OCI-LY1 (cell line): ENCODE measurements around the gene EFEMP1.

Experiments used
- H2AFZ ChIP-seq: fragments of 200-600 bp; sonication (generic), shearing (Covaris generic); 2 replicates; pipeline ENCODE4 v1.6.0; 2014; ENCODE audit warnings: antibody characterized with exemption, mild to moderate bottlenecking, low read length
- H3F3A ChIP-seq: fragments of 200-600 bp; sonication (generic), shearing (Covaris generic); 2 replicates; pipeline ENCODE4 v1.6.0; 2014; ENCODE audit warnings: mild to moderate bottlenecking, antibody characterized with exemption, low read length, moderate library complexity; ENCODE audit not compliant: insufficient read depth
- H3K27ac ChIP-seq: fragments of 200-600 bp; sonication (generic); 2 replicates; pipeline ENCODE4 v1.5.1; 2014; ENCODE audit warnings: low read length, mixed run types, mild to moderate bottlenecking, low read depth; ENCODE audit not compliant: poor library complexity, severe bottlenecking
- H3K27me3 ChIP-seq: fragments of 200-600 bp; sonication (generic); 2 replicates; pipeline ENCODE4 v1.6.0; 2014; ENCODE audit warnings: antibody characterized with exemption, mild to moderate bottlenecking, low read length, moderate library complexity; ENCODE audit not compliant: insufficient read depth
- H3K36me3 ChIP-seq: fragments of 200-600 bp; sonication (generic); 2 replicates; pipeline ENCODE4 v1.6.1; 2014; ENCODE audit warnings: mild to moderate bottlenecking, antibody characterized with exemption, low read length, moderate library complexity, mixed read lengths; ENCODE audit not compliant: insufficient read depth
- H3K4me1 ChIP-seq: fragments of 200-600 bp; sonication (generic); 2 replicates; pipeline ENCODE4 v1.5.1; 2014; ENCODE audit warnings: mild to moderate bottlenecking, low read length, moderate library complexity; ENCODE audit not compliant: insufficient read depth, severe bottlenecking
- H3K4me2 ChIP-seq: fragments of 200-600 bp; sonication (generic), shearing (Covaris generic); 2 replicates; pipeline ENCODE4 v1.6.1; 2014; ENCODE audit warnings: low read length
- H3K4me3 ChIP-seq: fragments of 200-600 bp; sonication (generic); 2 replicates; pipeline ENCODE4 v1.5.1; 2014; ENCODE audit warnings: low read length, low read depth, mild to moderate bottlenecking, mixed read lengths; ENCODE audit not compliant: poor library complexity, severe bottlenecking
- H3K79me2 ChIP-seq: fragments of 200-600 bp; shearing (Covaris generic); 2 replicates; pipeline ENCODE4 v1.6.1; 2016; ENCODE audit warnings: mixed run types, low read length, mixed read lengths; ENCODE audit not compliant: insufficient read depth
- H3K9ac ChIP-seq: fragments of 200-600 bp; sonication (generic), shearing (Covaris generic); 2 replicates; pipeline ENCODE4 v1.6.1; 2014; ENCODE audit warnings: mild to moderate bottlenecking, low read length, mixed read lengths
- H3K9me2 ChIP-seq: fragments of 200-600 bp; sonication (generic), shearing (Covaris generic); 2 replicates; pipeline ENCODE4 v1.6.1; 2014; ENCODE audit warnings: low read depth, mild to moderate bottlenecking, low read length, mixed read lengths
- H3K9me3 ChIP-seq: fragments of 200-600 bp; shearing (Covaris generic); 2 replicates; pipeline ENCODE4 v1.6.1; 2014; ENCODE audit warnings: low read length, mixed read lengths
- H4K20me1 ChIP-seq: fragments of 200-600 bp; sonication (generic), shearing (Covaris generic); 2 replicates; pipeline ENCODE4 v1.6.0; 2016; ENCODE audit warnings: mild to moderate bottlenecking, low read length; ENCODE audit not compliant: insufficient read depth
- EZH2 ChIP-seq: fragments of 200-600 bp; sonication (generic), shearing (Covaris generic); IDR thresholded peaks from 2 replicates; pipeline ENCODE4 v1.8.0; 2017; ENCODE audit warnings: borderline replicate concordance, mixed run types, mild to moderate bottlenecking, antibody characterized with exemption, low read length, moderate library complexity, mixed read lengths
- TF ChIP-seq, protein P1 (sequence below): fragments of 200-600 bp; sonication (generic), shearing (Covaris generic); IDR thresholded peaks from 2 replicates; pipeline ENCODE4 v1.5.1; 2017; ENCODE audit warnings: mild to moderate bottlenecking, antibody characterized with exemption, low read length, moderate library complexity, mixed read lengths

The EFEMP1 gene

DNA sequence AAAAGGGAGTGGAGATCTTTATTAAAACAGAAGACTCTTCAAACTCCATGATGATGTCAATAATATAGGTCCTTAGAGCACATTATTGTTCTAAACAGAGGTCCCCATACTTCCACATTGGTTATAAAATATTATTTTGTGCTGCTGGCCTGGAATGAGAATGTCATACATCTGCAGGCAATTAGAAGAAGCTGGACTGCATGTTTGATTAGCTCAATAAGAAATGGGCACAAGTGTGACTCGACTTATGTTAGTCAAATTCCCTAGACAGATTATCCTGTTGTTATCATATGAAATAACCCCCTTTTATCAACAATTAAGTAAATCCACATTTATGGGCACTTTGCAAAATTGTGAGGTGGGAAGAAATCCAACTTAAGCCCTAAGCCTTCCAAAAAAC is 8.8 kb downstream of the EFEMP1 start:
- no peak overlapping the region for H3K9ac ChIP-seq
- H3F3A ChIP-seq: no peaks in the 10 kb centered on the region
- H3K4me1 ChIP-seq: no peaks in the 10 kb centered on the region
- H3K4me2 ChIP-seq: no peak overlapping the region
- H3K9me3 ChIP-seq: no peaks in the 10 kb centered on the region
- no peaks in the 10 kb centered on the region for H3K79me2 ChIP-seq
- H3K4me3 ChIP-seq: no peak overlapping the region
- H4K20me1 ChIP-seq: no peaks in the 10 kb centered on the region
- no peak overlapping the region for H2AFZ ChIP-seq
- no peaks in the 10 kb centered on the region for H3K9me2 ChIP-seq
- TF ChIP-seq, protein P1, sequence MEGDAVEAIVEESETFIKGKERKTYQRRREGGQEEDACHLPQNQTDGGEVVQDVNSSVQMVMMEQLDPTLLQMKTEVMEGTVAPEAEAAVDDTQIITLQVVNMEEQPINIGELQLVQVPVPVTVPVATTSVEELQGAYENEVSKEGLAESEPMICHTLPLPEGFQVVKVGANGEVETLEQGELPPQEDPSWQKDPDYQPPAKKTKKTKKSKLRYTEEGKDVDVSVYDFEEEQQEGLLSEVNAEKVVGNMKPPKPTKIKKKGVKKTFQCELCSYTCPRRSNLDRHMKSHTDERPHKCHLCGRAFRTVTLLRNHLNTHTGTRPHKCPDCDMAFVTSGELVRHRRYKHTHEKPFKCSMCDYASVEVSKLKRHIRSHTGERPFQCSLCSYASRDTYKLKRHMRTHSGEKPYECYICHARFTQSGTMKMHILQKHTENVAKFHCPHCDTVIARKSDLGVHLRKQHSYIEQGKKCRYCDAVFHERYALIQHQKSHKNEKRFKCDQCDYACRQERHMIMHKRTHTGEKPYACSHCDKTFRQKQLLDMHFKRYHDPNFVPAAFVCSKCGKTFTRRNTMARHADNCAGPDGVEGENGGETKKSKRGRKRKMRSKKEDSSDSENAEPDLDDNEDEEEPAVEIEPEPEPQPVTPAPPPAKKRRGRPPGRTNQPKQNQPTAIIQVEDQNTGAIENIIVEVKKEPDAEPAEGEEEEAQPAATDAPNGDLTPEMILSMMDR: no peak
- no peak for TF ChIP-seq EZH2
- no peak overlapping the region for H3K27ac ChIP-seq
- H3K27me3 ChIP-seq: no peaks in the 10 kb centered on the region
- H3K36me3 ChIP-seq: no peaks in the 10 kb centered on the region

DNA sequence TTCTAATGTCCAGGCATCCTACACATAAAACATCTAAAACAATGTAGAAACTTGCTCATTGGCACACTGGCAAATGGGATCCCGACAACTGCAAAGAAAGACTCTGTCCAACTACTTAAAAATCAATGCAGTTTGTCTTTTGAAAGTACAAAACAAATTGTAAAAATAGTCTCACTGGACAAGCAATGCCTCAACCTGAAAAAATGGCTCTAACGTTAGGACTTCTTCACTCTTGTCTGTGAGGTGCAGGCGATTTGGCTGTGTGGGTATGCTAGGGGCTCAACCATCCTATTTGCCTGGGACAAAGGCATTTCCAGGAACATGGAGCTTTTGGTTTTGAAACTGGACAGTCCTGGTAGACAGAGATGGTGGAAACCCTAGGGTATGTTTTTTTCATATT is 10.7 kb downstream of the EFEMP1 start:
- Histone ChIP-seq H3K9me3 (no peaks in the 10 kb centered on the region), H3K27me3 (no peaks in the 10 kb centered on the region), H3K79me2 (no peaks in the 10 kb centered on the region), H3K4me2 (no peak overlapping the region), H3K4me3 (no peak overlapping the region), H3K27ac (no peak overlapping the region), H3K4me1 (no peaks in the 10 kb centered on the region), H3K36me3 (no peaks in the 10 kb centered on the region), H3K9me2 (no peaks in the 10 kb centered on the region; the same call in 1 of the 2 replicates), H3K9ac (no peak overlapping the region), H2AFZ (no peak overlapping the region), H4K20me1 (no peaks in the 10 kb centered on the region), H3F3A (no peaks in the 10 kb centered on the region)
- TF ChIP-seq EZH2: no peak
- TF ChIP-seq, protein P1: no peak

DNA sequence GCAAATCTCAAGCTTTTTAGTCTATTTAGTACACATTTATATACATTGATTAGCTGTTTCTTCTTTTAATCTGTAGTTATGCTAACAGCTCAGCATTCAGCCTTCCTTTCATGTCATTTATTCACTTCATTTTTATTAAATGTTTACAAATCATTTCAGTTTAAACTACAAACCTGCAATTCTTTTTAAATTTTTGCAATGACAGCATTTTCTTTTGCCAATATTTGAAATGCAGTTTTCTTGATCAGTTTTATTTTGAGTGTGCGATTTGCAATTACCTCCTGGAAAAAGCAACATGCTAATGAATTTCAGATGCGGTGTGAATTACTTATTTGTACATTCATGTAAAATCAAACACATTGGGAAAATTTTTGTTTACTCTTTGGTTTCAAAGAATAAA is 13.5 kb downstream of the EFEMP1 start:
- Histone ChIP-seq H3K27ac (no peak overlapping the region), H2AFZ (no peak overlapping the region), H3K4me3 (no peak overlapping the region), H3K36me3 (no peaks in the 10 kb centered on the region), H4K20me1 (no peaks in the 10 kb centered on the region), H3K4me2 (no peak overlapping the region), H3K9me2 (no peaks in the 10 kb centered on the region; the same call in 1 of the 2 replicates), H3K9ac (no peak overlapping the region), H3K4me1 (no peaks in the 10 kb centered on the region), H3K27me3 (no peaks in the 10 kb centered on the region), H3K79me2 (no peaks in the 10 kb centered on the region), H3K9me3 (no peaks in the 10 kb centered on the region), H3F3A (no peaks in the 10 kb centered on the region)
- TF ChIP-seq EZH2: no peak
- TF ChIP-seq, protein P1: no peak
